ENCODE results near the gene ETNPPL. TPM values are rescaled to one million over a fixed set of nuclear protein-coding genes. Genes with fewer than 3 reads are reported as not detected.

Gene ETNPPL
- polyA plus RNA-seq, 1 donor from 2014 or later: 0.45 TPM

DNA sequence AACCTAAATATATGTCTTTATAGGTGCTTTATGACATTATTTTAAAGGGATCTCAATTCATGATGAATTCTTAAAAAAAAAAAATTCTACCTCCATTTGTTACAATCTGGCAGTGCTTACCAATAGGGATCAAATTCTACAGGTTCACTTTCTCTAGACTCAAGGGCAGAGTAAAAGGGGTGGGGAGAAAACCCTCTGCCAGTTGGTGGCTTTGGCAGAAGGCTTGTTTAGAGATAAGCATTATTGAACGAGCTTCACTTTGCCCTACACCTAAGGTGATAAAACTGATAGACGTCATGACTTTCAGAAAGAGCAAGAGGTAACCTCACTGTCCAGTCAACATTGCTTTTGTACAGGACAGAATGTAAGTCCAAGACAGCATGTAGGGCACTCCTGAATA, 58.9 kb downstream of the ETNPPL start:
- H3K9ac ChIP-seq (ENCODE audit: low read length): no peak overlapping the region
- no peaks in the 10 kb centered on the region for H3K9me2 ChIP-seq (ENCODE audit: insufficient read depth, low read length)
- H3K36me3 ChIP-seq (ENCODE audit: insufficient read depth, low read length): no peaks in the 10 kb centered on the region
- no peaks in the 10 kb centered on the region for H3K79me2 ChIP-seq (replicated peaks; ENCODE audit: insufficient read depth, low read length)
- TF ChIP-seq EZH2 (IDR thresholded peaks at IDR 0.05; ENCODE audit: borderline replicate concordance, insufficient read depth, low read length, poor library complexity, severe bottlenecking): no peak
- TF ChIP-seq CTCF (IDR thresholded peaks at IDR 0.05; ENCODE audit: poor library complexity, severe bottlenecking): no peak
- no peak for TF ChIP-seq POLR2AphosphoS5 (IDR thresholded peaks at IDR 0.05)
- TF ChIP-seq MXI1 (conservative IDR thresholded peaks at IDR 0.05; ENCODE audit: poor library complexity, severe bottlenecking): no peak
- no peak for TF ChIP-seq RAD21 (conservative IDR thresholded peaks at IDR 0.05)
- TF ChIP-seq REST (IDR thresholded peaks at IDR 0.05; ENCODE audit: borderline replicate concordance): no peak
- TF ChIP-seq TAF1 (IDR thresholded peaks at IDR 0.05; ENCODE audit: low read depth): no peak
- TF ChIP-seq EP300 (conservative IDR thresholded peaks at IDR 0.05; ENCODE audit: poor library complexity, severe bottlenecking): no peak
- no peak for TF ChIP-seq SMC3 (conservative IDR thresholded peaks at IDR 0.05; ENCODE audit: poor library complexity)
- no peak overlapping the region for H2AFZ ChIP-seq (ENCODE audit: low read depth, low read length)
- H3K27me3 ChIP-seq (ENCODE audit: insufficient read depth, low read depth, low read length): no peaks in the 10 kb centered on the region
- H3K9me3 ChIP-seq (ENCODE audit: low read length): no peaks in the 10 kb centered on the region
- H4K20me1 ChIP-seq (ENCODE audit: insufficient read depth): no peaks in the 10 kb centered on the region
- no peak overlapping the region for H3K27ac ChIP-seq (ENCODE audit: low read length)
- no peak overlapping the region for H3K4me3 ChIP-seq (ENCODE audit: low read length)
- no peaks in the 10 kb centered on the region for H3F3A ChIP-seq (ENCODE audit: insufficient read depth, low read length, poor library complexity, severe bottlenecking)
- no peak overlapping the region for H3K4me2 ChIP-seq (ENCODE audit: low read length)

GRCh38 chr4:108703370-108703769, 59.5 kb downstream of the ETNPPL start:
- Histone ChIP-seq H3K27me3 (ENCODE audit: insufficient read depth, low read depth, low read length) (no peaks in the 10 kb centered on the region), H3K27ac (ENCODE audit: low read length) (no peak overlapping the region), H3K9me3 (ENCODE audit: low read length) (no peaks in the 10 kb centered on the region), H3K4me3 (ENCODE audit: low read length) (no peak overlapping the region), H3K36me3 (ENCODE audit: insufficient read depth, low read length) (no peaks in the 10 kb centered on the region), H3F3A (ENCODE audit: insufficient read depth, low read length, poor library complexity, severe bottlenecking) (no peaks in the 10 kb centered on the region), H3K79me2 (replicated peaks; ENCODE audit: insufficient read depth, low read length) (no peaks in the 10 kb centered on the region), H3K9ac (ENCODE audit: low read length) (no peak overlapping the region), H4K20me1 (ENCODE audit: insufficient read depth) (no peaks in the 10 kb centered on the region), H2AFZ (ENCODE audit: low read depth, low read length) (no peak overlapping the region), H3K9me2 (ENCODE audit: insufficient read depth, low read length) (no peaks in the 10 kb centered on the region), H3K4me2 (ENCODE audit: low read length) (no peak overlapping the region)
- TF ChIP-seq TAF1 (IDR thresholded peaks at IDR 0.05; ENCODE audit: low read depth) (no peak), CTCF (IDR thresholded peaks at IDR 0.05; ENCODE audit: poor library complexity, severe bottlenecking) (no peak), EZH2 (IDR thresholded peaks at IDR 0.05; ENCODE audit: borderline replicate concordance, insufficient read depth, low read length, poor library complexity, severe bottlenecking) (no peak), SMC3 (conservative IDR thresholded peaks at IDR 0.05; ENCODE audit: poor library complexity) (no peak), POLR2AphosphoS5 (IDR thresholded peaks at IDR 0.05) (no peak), REST (IDR thresholded peaks at IDR 0.05; ENCODE audit: borderline replicate concordance) (no peak), EP300 (conservative IDR thresholded peaks at IDR 0.05; ENCODE audit: poor library complexity, severe bottlenecking) (no peak), MXI1 (conservative IDR thresholded peaks at IDR 0.05; ENCODE audit: poor library complexity, severe bottlenecking) (no peak), RAD21 (conservative IDR thresholded peaks at IDR 0.05) (no peak)

Measured in neural cell (in vitro differentiated cells).